ENCODE results near the gene RAPGEF4.

The RAPGEF4 gene

DNA sequence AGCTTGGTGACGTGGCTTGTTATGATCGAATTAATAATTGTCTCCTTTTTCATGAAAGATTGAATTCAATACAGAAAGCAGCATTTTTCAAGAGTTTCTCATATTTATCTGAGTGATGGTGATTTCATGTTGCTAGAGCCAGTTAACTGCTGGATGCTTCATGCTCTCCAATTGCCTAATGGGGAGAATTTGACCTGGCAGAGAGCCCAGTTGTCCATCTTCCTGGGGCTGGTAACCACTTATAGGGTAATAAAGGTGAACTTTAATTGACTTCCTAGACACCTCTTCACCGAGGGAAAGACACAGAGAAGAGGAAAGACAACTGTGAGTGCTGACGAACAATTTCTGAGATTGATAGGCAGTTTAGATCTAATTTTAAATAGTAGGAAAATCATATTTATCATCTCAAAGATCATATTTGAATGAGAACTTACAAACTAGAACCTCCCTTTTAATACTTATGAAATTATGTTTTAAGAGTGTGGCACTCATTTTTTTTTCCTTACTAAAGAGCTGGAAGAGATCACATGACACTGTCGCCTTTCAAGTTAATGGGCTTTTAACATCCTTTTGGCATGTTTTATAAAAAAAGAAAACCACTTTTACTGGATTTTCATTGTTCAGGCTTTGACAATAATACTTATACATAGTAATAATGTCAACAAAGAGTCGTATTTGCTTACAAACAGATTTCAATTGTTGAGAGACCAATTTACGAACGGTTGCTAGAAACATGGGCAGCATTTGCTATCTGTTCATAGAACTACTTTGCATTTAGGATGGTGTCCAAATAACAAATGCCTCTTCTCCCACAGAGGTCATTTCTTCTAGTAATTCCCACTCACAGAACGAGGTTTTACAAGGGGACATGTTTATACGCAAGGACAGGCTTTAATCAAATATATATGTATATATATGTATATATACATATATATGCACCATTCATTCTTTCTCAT lies 153.3 kb downstream of the RAPGEF4 start:
- no peak for TF ChIP-seq Cebpa-rat (IDR thresholded peaks at IDR 0.05)
- Histone ChIP-seq H3K9me3 (replicated peaks in 1 of 11) (no peaks in the 10 kb centered on the region; a peak in 1 of 22 replicates), H3K4me3 (no peak overlapping the region), H3K27me3 (no peaks in the 10 kb centered on the region), H3K4me1 (peaks cover 15 to 36% (median 32%) of the 10 kb centered on the region in 10 experiments; a peak in 18 of 20 replicates), H4K20me1 (no peaks in the 10 kb centered on the region), H3K36me3 (no peaks in the 10 kb centered on the region), H3K9ac (no peak overlapping the region), H3K4me2 (peak overlapping the region in 7 of 11 experiments; percentile 53 to 80 (median 68); a peak in 13 of 22 replicates), H3K27ac (no peak overlapping the region)

DNA sequence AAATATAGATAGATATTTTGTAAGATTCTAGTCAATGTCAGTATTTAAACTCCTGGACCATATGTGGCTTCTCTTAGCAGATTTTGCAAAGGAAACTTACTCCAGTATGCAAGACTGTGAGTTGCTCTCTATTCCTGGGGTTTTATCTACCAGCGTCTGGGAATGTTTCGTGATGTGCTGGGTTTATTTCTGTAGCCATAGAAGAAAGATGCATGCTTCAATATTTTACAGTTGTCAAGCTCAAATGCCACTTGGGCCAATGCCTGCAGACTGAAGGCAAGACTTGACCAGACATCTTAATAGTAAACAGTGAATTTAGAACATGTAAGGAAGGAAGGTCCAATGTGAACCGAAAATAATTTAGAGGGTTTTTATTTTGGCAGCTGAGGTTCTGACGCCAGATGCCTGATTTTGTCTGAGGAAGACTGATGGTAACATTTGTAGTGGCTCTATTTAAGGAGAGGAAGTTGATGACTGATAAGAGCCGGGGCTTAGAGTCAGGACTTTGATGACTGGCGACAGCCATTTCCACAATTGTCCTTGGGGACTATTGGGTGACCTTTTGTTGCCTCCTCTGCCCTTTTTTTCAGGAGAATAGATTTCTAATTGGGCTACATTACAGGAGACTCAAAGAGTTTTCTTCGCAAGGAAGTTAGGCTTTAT lies 154.3 kb downstream of the RAPGEF4 start:
- peak overlapping the region in 5 of 11 experiments; percentile 15 to 47 (median 39); a peak in 7 of 22 replicates for H3K27ac ChIP-seq
- peaks cover 15 to 36% (median 32%) of the 10 kb centered on the region in 10 experiments; a peak in 18 of 20 replicates for H3K4me1 ChIP-seq
- H3K9me3 ChIP-seq (replicated peaks in 1 of 11): no peaks in the 10 kb centered on the region; a peak in 1 of 22 replicates
- no peak for TF ChIP-seq Cebpa-rat (IDR thresholded peaks at IDR 0.05)
- no peaks in the 10 kb centered on the region for H4K20me1 ChIP-seq
- no peaks in the 10 kb centered on the region for H3K27me3 ChIP-seq
- H3K9ac ChIP-seq: no peak overlapping the region
- peak overlapping the region; percentile 3 to 80 (median 68); a peak in 21 of 22 replicates for H3K4me2 ChIP-seq
- H3K36me3 ChIP-seq: no peaks in the 10 kb centered on the region
- peak overlapping the region in 1 of 10 experiments; percentile 2; a peak in 1 of 20 replicates for H3K4me3 ChIP-seq

DNA sequence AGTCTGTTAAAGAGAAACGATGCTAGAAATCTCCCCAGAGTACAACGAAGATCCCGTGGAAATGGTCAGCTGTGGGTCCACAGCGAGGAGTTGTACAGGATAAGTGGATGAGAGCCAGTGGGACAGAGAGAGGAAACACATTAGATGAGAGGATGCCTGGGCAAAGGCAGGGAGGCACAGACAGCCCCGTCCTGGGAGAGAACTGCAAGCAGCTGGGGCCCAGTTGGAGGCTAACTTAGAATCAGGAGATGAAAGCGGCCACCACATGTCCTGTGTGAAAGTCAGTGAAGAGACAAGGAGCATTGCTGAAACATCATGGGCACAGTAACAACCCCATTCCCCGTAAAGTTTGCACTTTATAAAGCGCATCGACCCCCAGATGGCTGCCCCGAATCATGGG lies 157.5 kb downstream of the RAPGEF4 start:
- H3K4me2 ChIP-seq: no peak overlapping the region
- H3K4me3 ChIP-seq: no peak overlapping the region
- no peaks in the 10 kb centered on the region; a peak in 1 of 22 replicates for H3K9me3 ChIP-seq (replicated peaks in 1 of 11)
- H3K27me3 ChIP-seq: no peaks in the 10 kb centered on the region
- no peak overlapping the region for H3K9ac ChIP-seq
- peaks cover 8 to 36% (median 29%) of the 10 kb centered on the region in 10 experiments; a peak in 18 of 20 replicates for H3K4me1 ChIP-seq
- no peaks in the 10 kb centered on the region for H3K36me3 ChIP-seq
- no peak for TF ChIP-seq Cebpa-rat (IDR thresholded peaks at IDR 0.05)
- H3K27ac ChIP-seq: no peak overlapping the region
- H4K20me1 ChIP-seq: no peaks in the 10 kb centered on the region

DNA sequence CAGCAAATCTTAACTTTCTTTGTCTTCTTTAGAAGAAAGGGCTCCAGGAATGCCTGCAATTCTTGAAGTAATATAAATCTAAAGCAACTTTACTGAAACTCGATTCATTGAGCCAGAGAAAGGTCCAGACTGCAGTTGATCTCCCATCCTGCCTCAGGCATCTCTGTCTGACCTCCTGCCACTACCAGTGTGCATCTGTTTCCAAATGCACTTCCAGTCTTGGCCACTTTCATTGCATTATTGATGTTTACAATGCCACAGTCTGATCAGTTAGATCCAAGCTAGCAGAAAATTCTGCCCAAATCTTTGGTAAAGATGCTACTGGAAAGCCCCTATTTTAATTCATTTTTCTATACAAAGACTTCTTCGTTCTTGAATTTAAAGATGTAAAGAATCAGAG lies 158.0 kb downstream of the RAPGEF4 start:
- Histone ChIP-seq H3K27me3 (no peaks in the 10 kb centered on the region), H3K4me3 (no peak overlapping the region), H3K9me3 (replicated peaks in 1 of 11) (no peaks in the 10 kb centered on the region), H3K36me3 (no peaks in the 10 kb centered on the region), H3K4me1 (peaks cover 8 to 35% (median 28%) of the 10 kb centered on the region in 10 experiments; a peak in 18 of 20 replicates), H3K4me2 (no peak overlapping the region), H3K9ac (no peak overlapping the region), H3K27ac (no peak overlapping the region), H4K20me1 (no peaks in the 10 kb centered on the region)
- no peak for TF ChIP-seq Cebpa-rat (IDR thresholded peaks at IDR 0.05)

DNA sequence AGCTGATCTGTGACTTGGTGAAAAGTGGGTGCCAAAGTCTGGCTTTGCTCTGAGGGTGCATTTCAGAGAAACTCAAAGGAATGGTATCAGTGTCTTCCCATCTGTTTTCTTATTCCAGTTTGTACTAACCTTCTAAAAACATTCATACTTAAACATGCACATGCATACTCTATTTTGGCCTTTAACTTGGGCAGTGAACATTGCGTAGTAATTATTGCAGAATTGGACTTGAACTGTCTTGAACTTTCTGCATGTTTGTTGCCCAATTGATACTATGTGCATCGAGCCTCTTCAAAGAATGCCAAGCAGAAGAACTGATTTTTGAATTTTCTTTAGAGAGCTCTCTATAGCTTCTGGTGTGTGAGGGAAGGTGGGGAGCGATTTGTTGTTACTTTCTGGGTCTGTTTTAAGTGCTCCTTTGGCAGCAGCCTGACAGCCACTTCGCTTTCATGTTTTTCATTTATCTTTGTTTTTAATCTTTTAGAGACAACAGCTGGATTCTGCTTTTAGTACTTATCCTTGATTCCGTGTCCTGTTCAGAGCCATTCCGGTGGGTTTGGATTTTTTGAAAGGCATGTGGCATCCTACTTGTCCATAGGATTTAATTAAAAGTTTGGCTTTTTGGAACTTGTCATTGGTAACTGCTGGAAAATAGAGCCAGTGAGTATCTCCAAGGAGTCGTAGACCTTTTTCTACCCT lies 159.2 kb downstream of the RAPGEF4 start:
- H3K9me3 ChIP-seq (replicated peaks in 1 of 11): no peaks in the 10 kb centered on the region
- no peak overlapping the region for H3K9ac ChIP-seq
- no peak for TF ChIP-seq Cebpa-rat (IDR thresholded peaks at IDR 0.05)
- peaks cover 7 to 23% (median 19%) of the 10 kb centered on the region in 10 experiments; a peak in 18 of 20 replicates for H3K4me1 ChIP-seq
- H3K27ac ChIP-seq: no peak overlapping the region
- no peak overlapping the region for H3K4me3 ChIP-seq
- no peaks in the 10 kb centered on the region for H3K27me3 ChIP-seq
- H4K20me1 ChIP-seq: no peaks in the 10 kb centered on the region
- no peaks in the 10 kb centered on the region for H3K36me3 ChIP-seq
- H3K4me2 ChIP-seq: no peak overlapping the region

DNA sequence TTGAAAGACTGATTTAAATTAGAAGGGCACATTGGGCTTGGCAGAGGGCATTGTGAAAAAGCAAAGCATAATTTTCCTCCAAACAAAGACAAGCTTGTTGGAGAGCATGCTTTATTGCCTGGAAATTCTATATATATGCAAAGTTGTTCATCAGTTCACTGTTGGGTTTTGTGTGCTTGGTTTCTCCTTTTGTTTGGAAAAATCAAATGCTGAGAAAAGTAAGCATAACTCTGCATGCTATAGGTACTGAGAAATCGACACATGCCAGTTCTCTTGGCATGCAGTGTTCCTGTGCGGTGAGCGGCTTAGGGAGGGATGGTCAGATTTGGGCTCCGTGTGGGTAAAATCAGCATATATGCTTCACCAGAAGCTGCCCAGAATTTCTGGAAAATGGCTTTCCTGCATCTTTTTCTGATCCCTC lies 161.0 kb downstream of the RAPGEF4 start:
- Histone ChIP-seq H3K36me3 (no peaks in the 10 kb centered on the region), H3K27ac (no peak overlapping the region), H4K20me1 (no peaks in the 10 kb centered on the region), H3K9me3 (replicated peaks in 1 of 11) (no peaks in the 10 kb centered on the region), H3K4me3 (no peak overlapping the region), H3K27me3 (no peaks in the 10 kb centered on the region), H3K4me1 (peaks cover 0 to 5% (median 1%) of the 10 kb centered on the region in 10 experiments; a peak in 8 of 20 replicates), H3K4me2 (no peak overlapping the region), H3K9ac (no peak overlapping the region)
- TF ChIP-seq Cebpa-rat (IDR thresholded peaks at IDR 0.05): no peak

DNA sequence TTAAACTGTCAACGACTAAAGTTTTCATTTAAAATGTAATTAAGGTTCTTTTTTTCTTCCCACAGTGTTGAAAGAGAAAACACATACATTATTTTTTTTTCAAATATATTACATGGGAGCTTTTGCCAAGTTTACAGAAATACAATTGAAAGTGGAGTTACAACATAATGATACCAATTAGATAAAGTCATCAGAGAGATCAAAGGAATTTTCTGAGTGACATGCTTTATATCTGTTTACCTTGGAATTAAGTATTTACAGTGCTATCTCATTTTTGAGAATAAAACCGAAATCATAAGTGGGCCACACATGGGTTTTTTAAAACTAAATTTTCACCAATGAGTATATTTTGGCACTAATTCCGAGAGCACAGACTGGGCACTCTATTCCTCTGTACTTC lies 165.2 kb downstream of the RAPGEF4 start:
- Histone ChIP-seq H3K9me3 (replicated peaks in 1 of 11) (no peaks in the 10 kb centered on the region), H3K27ac (no peak overlapping the region), H3K4me2 (no peak overlapping the region), H4K20me1 (no peaks in the 10 kb centered on the region), H3K27me3 (no peaks in the 10 kb centered on the region), H3K9ac (no peak overlapping the region), H3K4me3 (no peak overlapping the region), H3K4me1 (peaks cover 0 to 17% (median 14%) of the 10 kb centered on the region in 10 experiments; a peak in 16 of 20 replicates), H3K36me3 (no peaks in the 10 kb centered on the region)
- no peak for TF ChIP-seq Cebpa-rat (IDR thresholded peaks at IDR 0.05)

DNA sequence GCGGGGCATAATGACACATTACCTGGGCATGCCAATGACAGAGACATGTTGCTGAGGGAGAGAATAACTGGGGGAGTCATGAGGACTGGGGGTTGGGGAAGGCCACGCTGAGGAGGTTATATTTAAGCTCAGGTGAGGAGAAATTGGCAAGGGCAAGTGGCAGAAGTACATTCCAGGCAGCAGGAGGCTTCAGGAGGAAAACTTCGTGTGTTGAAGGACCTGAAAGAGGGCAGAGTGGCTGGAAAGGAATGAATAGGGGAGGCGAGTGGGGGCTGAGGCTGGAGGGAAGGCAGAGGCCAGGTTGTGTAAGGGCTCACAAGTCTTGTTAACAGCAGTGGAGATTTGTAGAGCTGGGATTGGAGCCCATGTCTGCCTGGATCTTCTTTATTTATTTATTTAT lies 166.3 kb downstream of the RAPGEF4 start:
- no peak for TF ChIP-seq Cebpa-rat (IDR thresholded peaks at IDR 0.05)
- Histone ChIP-seq H3K36me3 (no peaks in the 10 kb centered on the region), H3K27me3 (no peaks in the 10 kb centered on the region), H3K4me2 (no peak overlapping the region), H3K9ac (no peak overlapping the region), H3K9me3 (replicated peaks in 1 of 11) (no peaks in the 10 kb centered on the region), H4K20me1 (no peaks in the 10 kb centered on the region), H3K4me1 (peaks cover 5 to 28% (median 24%) of the 10 kb centered on the region in 10 experiments; a peak in 18 of 20 replicates), H3K27ac (no peak overlapping the region), H3K4me3 (no peak overlapping the region)

Measured in BLaER1 treated with 17β-estradiol and CSF1 and Interleukin-3, amounts not matched to agents 10 nM and 100 nM (cell line).